ENCODE data around the gene LRRC1.
"Not testable (repeated sequence)": the region's sequence is repeated elsewhere in the genome, so short reads cannot be mapped to it uniquely, and the experiment has no call there.

The LRRC1 gene

GRCh38 chr6:53793318-53794136 lies 1.3 kb upstream of the LRRC1 start:
- no peak for DNase-seq

GRCh38 chr6:53794137-53794719 lies 577 bp upstream of the LRRC1 start:
- peak in 1 of 4 experiments; percentile 14 for DNase-seq

- no peak for DNase-seq
These were observed 516 bp downstream of the LRRC1 start for GRCh38 chr6:53795340-53795701.

- DNase-seq: no peak
These were observed 1.1 kb downstream of the LRRC1 start for GRCh38 chr6:53795702-53796450.

- DNase-seq: no peak
These were observed 1.6 kb downstream of the LRRC1 start for GRCh38 chr6:53796451-53796780.

- DNase-seq: no peak
These were observed 2.0 kb downstream of the LRRC1 start for GRCh38 chr6:53796791-53797190.

GRCh38 chr6:53797304-53797703 lies 2.5 kb downstream of the LRRC1 start:
- DNase-seq: no peak

GRCh38 chr6:53799340-53799739 lies 4.5 kb downstream of the LRRC1 start:
- DNase-seq: no peak

- DNase-seq: no peak
These were observed 6.2 kb downstream of the LRRC1 start for GRCh38 chr6:53801022-53801421.

GRCh38 chr6:53802582-53802981 lies 7.8 kb downstream of the LRRC1 start:
- no peak for DNase-seq

GRCh38 chr6:53803081-53803860 lies 8.5 kb downstream of the LRRC1 start:
- DNase-seq: no peak

- DNase-seq: no peak
These were observed 10.2 kb downstream of the LRRC1 start for GRCh38 chr6:53805016-53805415.

GRCh38 chr6:53805725-53806124 lies 10.9 kb downstream of the LRRC1 start:
- no peak for DNase-seq

- not testable (repeated sequence) for DNase-seq
These were observed 12.8 kb downstream of the LRRC1 start for GRCh38 chr6:53807606-53808005.

GRCh38 chr6:53808302-53808881 lies 13.6 kb downstream of the LRRC1 start:
- DNase-seq: no peak

GRCh38 chr6:53809691-53810090 lies 14.9 kb downstream of the LRRC1 start:
- DNase-seq: no peak

GRCh38 chr6:53811082-53811481 lies 16.3 kb downstream of the LRRC1 start:
- DNase-seq: no peak

- DNase-seq: no peak
These were observed 16.9 kb downstream of the LRRC1 start for GRCh38 chr6:53811746-53812145.

GRCh38 chr6:53813096-53813495 lies 18.3 kb downstream of the LRRC1 start:
- no peak for DNase-seq

GRCh38 chr6:53813801-53814200 lies 19.0 kb downstream of the LRRC1 start:
- DNase-seq: no peak

- DNase-seq: no peak
These were observed 19.5 kb downstream of the LRRC1 start for GRCh38 chr6:53814353-53814752.

- no peak for DNase-seq
These were observed 20.7 kb downstream of the LRRC1 start for GRCh38 chr6:53815381-53816119.

Data from activated CD4-positive, CD25-positive, alpha-beta regulatory T cell (primary cell).